ENCODE data around the gene RPRD1A.
"Not testable (repeated sequence)": the region's sequence is repeated elsewhere in the genome, so short reads cannot be mapped to it uniquely, and the experiment has no call there.

DNA sequence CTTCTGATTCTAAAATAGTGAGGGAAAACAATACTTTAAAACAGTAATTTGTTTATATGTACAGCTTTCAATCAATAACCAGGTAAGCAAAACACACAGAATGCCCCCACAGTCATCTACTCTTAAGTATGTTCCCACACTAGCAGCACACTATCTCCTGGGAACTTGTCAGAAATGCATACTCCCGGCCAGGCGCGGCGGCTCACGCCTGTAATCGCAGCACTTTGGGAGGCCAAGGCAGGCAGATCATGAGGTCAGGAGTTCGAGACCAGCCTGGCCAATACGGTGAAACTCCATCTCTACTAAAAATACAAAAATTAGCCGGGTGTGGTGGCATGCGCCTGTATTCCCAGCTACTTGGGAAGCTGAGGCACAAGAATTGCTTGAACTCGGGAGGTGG lies 49.4 kb upstream of the RPRD1A start:
- TF ChIP-seq SP1 (CRISPR knock-in tag; IDR thresholded peaks at IDR 0.05); POLR2AphosphoS5 (IDR thresholded peaks at IDR 0.05; ENCODE audit: control insufficient read depth, insufficient read depth, low read depth, low read length); ZNF174 (CRISPR knock-in tag; IDR thresholded peaks at IDR 0.05): not testable (repeated sequence)
- TF ChIP-seq, protein P1, sequence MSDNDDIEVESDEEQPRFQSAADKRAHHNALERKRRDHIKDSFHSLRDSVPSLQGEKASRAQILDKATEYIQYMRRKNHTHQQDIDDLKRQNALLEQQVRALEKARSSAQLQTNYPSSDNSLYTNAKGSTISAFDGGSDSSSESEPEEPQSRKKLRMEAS (CRISPR knock-in tag; IDR thresholded peaks at IDR 0.05) = not testable (repeated sequence)
- TF ChIP-seq, protein P2, sequence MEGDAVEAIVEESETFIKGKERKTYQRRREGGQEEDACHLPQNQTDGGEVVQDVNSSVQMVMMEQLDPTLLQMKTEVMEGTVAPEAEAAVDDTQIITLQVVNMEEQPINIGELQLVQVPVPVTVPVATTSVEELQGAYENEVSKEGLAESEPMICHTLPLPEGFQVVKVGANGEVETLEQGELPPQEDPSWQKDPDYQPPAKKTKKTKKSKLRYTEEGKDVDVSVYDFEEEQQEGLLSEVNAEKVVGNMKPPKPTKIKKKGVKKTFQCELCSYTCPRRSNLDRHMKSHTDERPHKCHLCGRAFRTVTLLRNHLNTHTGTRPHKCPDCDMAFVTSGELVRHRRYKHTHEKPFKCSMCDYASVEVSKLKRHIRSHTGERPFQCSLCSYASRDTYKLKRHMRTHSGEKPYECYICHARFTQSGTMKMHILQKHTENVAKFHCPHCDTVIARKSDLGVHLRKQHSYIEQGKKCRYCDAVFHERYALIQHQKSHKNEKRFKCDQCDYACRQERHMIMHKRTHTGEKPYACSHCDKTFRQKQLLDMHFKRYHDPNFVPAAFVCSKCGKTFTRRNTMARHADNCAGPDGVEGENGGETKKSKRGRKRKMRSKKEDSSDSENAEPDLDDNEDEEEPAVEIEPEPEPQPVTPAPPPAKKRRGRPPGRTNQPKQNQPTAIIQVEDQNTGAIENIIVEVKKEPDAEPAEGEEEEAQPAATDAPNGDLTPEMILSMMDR (IDR thresholded peaks at IDR 0.05 in 2 of 3, conservative IDR thresholded peaks at IDR 0.05 in 1 of 3; ENCODE audit: insufficient read depth in 2 of 3, low read depth in 1 of 3, low read length in 3 of 3) = not testable (repeated sequence)
- TF ChIP-seq, protein P3, sequence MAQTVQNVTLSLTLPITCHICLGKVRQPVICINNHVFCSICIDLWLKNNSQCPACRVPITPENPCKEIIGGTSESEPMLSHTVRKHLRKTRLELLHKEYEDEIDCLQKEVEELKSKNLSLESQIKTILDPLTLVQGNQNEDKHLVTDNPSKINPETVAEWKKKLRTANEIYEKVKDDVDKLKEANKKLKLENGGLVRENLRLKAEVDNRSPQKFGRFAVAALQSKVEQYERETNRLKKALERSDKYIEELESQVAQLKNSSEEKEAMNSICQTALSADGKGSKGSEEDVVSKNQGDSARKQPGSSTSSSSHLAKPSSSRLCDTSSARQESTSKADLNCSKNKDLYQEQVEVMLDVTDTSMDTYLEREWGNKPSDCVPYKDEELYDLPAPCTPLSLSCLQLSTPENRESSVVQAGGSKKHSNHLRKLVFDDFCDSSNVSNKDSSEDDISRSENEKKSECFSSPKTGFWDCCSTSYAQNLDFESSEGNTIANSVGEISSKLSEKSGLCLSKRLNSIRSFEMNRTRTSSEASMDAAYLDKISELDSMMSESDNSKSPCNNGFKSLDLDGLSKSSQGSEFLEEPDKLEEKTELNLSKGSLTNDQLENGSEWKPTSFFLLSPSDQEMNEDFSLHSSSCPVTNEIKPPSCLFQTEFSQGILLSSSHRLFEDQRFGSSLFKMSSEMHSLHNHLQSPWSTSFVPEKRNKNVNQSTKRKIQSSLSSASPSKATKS (CRISPR knock-in tag; IDR thresholded peaks at IDR 0.05) = not testable (repeated sequence)
